NCI-H1105 treated with DMSO at 0.1 percent for 48 hours (cell line): ENCODE data around the gene CCDC33.

Experiments
- DNase-seq: peaks from one replicate; lab custom pipeline; 2025; lab: John Stamatoyannopoulos, UW

The CCDC33 gene

GRCh38 chr15:74281147-74282133 is 45.3 kb downstream of the CCDC33 start:
- DNase-seq, result no peak

GRCh38 chr15:74283368-74283767 is 47.2 kb downstream of the CCDC33 start:
- DNase-seq, result no peak

- DNase-seq, result no peak
Measured at GRCh38 chr15:74289671-74290070, 53.5 kb downstream of the CCDC33 start.

GRCh38 chr15:74290645-74291044 is 54.5 kb downstream of the CCDC33 start:
- DNase-seq, result no peak

GRCh38 chr15:74291101-74292071 is 55.3 kb downstream of the CCDC33 start:
- no peak for DNase-seq

GRCh38 chr15:74293021-74293810 is 57.1 kb downstream of the CCDC33 start:
- DNase-seq, result no peak

- peak; percentile 66 for DNase-seq
Measured at GRCh38 chr15:74294010-74294409, 57.9 kb downstream of the CCDC33 start.

GRCh38 chr15:74295800-74296199 is 59.7 kb downstream of the CCDC33 start:
- no peak for DNase-seq

- DNase-seq, result no peak
Measured at GRCh38 chr15:74297887-74298286, 61.8 kb downstream of the CCDC33 start.

- DNase-seq, result no peak
Measured at GRCh38 chr15:74300057-74300795, 64.1 kb downstream of the CCDC33 start.

- DNase-seq, result no peak
Measured at GRCh38 chr15:74301583-74302361, 65.6 kb downstream of the CCDC33 start.

GRCh38 chr15:74302821-74303359 is 66.8 kb downstream of the CCDC33 start:
- DNase-seq, result peak; percentile 31

- DNase-seq, result no peak
Measured at GRCh38 chr15:74303741-74304309, 67.7 kb downstream of the CCDC33 start.

GRCh38 chr15:74304431-74304830 is 68.3 kb downstream of the CCDC33 start:
- no peak for DNase-seq

- DNase-seq, result no peak
Measured at GRCh38 chr15:74305687-74306086, 69.6 kb downstream of the CCDC33 start.

GRCh38 chr15:74306781-74307217 is 70.7 kb downstream of the CCDC33 start:
- DNase-seq, result no peak

- DNase-seq, result peak; percentile 58
Measured at GRCh38 chr15:74307827-74308811, 72.0 kb downstream of the CCDC33 start.
